Regular cardiac myocyte (primary cell): ENCODE results near the gene ZNF484. TPM values are rescaled to one million over a fixed set of nuclear protein-coding genes. Genes with fewer than 3 reads are reported as not detected.

Source experiments
- total RNA-seq: library from RNA; depleted of rRNA; stranded (reverse); fragments of >200 nt; gene quantifications from 2 replicates; pipeline ENCODE4 v1.2.3, GENCODE V29; 2014

The ZNF484 gene
- total RNA-seq: 11.3 and 17.5 TPM in 2 replicates

DNA sequence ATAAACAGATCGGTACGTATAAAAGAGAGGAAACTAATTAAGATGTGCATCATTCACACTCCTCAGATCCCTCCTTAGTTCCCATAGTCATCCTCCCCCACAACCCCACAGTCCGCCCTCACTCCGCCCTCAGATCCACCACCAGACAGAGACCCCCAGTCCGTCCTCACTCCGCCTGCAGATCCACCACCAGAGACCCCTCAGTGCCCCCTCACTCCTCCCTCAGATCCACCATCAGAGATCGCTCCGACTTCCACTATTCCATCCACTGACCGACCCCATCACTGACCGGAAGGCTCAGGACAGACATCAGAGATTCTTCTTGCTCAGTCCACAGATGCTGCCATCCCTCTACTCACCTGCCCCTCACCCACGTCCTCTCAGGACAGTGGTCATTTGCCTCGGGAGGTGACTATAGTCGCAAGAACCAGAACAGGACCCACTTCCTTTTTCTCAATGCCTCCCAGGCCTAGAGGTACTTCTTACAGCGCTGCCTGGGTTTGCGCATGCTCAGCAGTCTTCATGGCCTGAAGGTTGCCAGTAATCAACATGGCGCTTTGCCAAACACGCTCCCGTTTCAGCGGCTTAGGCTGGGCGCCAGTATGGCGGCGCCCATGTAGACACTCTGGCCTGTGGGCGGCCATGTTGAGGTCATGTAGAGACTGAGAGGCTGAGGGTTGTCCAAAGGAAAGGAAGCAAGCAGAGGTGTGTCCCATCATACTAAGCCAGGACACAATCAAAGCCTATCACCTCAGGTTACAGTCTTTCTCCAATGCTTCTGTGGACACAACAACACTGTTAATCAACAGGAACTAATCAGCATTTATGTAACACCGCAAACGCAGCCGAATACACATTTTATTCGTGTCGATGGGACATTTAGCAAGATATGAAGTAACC is at the start of gene ZNF484:
Gene ZNF484 (minus strand): TSS at position 508 of the 900 bp plus-strand sequence. CDS start 3,009 bp downstream, outside the sequence.

Other genes starting within 250 kb of the ZNF484 start
- 25.7 and 30.1 TPM in 2 replicates for gene IPPK, start 207.9 kb downstream of the ZNF484 start, total RNA-seq
- 52.7 and 65.0 TPM in 2 replicates for gene BICD2, start 113.2 kb downstream of the ZNF484 start, total RNA-seq
- not detected in 2 replicates for gene FGD3, start 69.5 kb upstream of the ZNF484 start, total RNA-seq
- 0.19 TPM in 1 of 2 replicates, not detected in the other for gene SUSD3, start 180.7 kb upstream of the ZNF484 start, total RNA-seq
- 41.2 and 67.7 TPM in 2 replicates for gene CARD19, start 218.2 kb upstream of the ZNF484 start, total RNA-seq